ENCODE measurements around the gene FAM174C. TPM values are rescaled to one million over a fixed set of nuclear protein-coding genes. Genes with fewer than 3 reads are reported as not detected.
A peak's percentile ranks its signal among the peaks of the same experiment; 100 is the strongest.

FAM174C gene
- total and polyA plus RNA-seq, 10 of the 15 experiments (the other 5 are each of a cell fraction or from before 2014, with no cell fraction given), result 0.89 to 94.6 (median 43.6) TPM

GRCh38 chr19:1261538-1261797 is 13.9 kb upstream of the FAM174C start:
- in situ Hi-C loops (cut with MboI), result loop anchor here (10.0 kb wide), 1 partner anchor 823 kb away; no protein-coding TSS in a partner anchor
- Histone ChIP-seq H3K36me3 (ENCODE audit: control insufficient read depth in 2 of 2, insufficient read depth in 2 of 2, low read length in 1 of 2) (peaks cover 0 to 7% of the 10 kb centered on the region in 2 experiments; a peak in 3 of 4 replicates), H2AFZ (ENCODE audit: control insufficient read depth, low read depth, low read length) (no peak overlapping the region; the same call in 1 of the 2 replicates), H4K20me1 (ENCODE audit: control insufficient read depth, insufficient read depth) (no peaks in the 10 kb centered on the region), H3K27me3 (replicated peaks in 1 of 2; ENCODE audit: control insufficient read depth in 2 of 2, insufficient read depth in 2 of 2, low read length in 1 of 2) (no peaks in the 10 kb centered on the region), H3K4me2 (ENCODE audit: control insufficient read depth, insufficient read depth) (peak overlapping the region; percentile 97), H3K27ac (ENCODE audit: control insufficient read depth, insufficient read depth) (peak overlapping the region; percentile 91), H3K4me1 (ENCODE audit: control insufficient read depth, insufficient read depth, low read length) (peaks cover 58% of the 10 kb centered on the region), H3K4me3 (peak overlapping the region; percentile 92), H3K9me3 (replicated peaks; ENCODE audit: control insufficient read depth, insufficient read depth, low read length) (no peaks in the 10 kb centered on the region), H3K79me2 (ENCODE audit: control insufficient read depth, insufficient read depth, low read length) (peaks cover 35% of the 10 kb centered on the region), H3K9ac (ENCODE audit: control insufficient read depth, insufficient read depth, low read length) (peak overlapping the region; percentile 77)
- POLR2A ChIA-PET, result interaction anchor here (0.8 to 3.6 kb wide), 4 partner anchors 9 to 14 kb away, joined by 4 to 29 read pairs (median 7); partner anchors contain the start of gene FAM174C
- CTCF ChIA-PET, result interaction anchor here (1.5 to 2.5 kb wide), 2 partner anchors 8 to 17 kb away, joined by 11 to 16 read pairs; no protein-coding TSS in a partner anchor
- intact Hi-C loops (cut with micrococcal nuclease; ENCODE audit: unreplicated experiment), result no loop called here
- no peak for DNase-seq (ENCODE audit: low read depth, low spot score)
- under 1% methylated on average over 14 of the region's 14 CpGs for WGBS (ENCODE audit: insufficient coverage, insufficient replicate concordance, low lambda C conversion rate, missing lambda C conversion rate)
- ATAC-seq, result no peak
- FAIRE-seq, result no peak
- SMC1A ChIA-PET (ENCODE audit: uncharacterized antibody, unreplicated experiment), result interaction anchor here (1.0 to 1.8 kb wide), 3 partner anchors 8 to 213 kb away, joined by 3 to 6 read pairs (median 5); no protein-coding TSS in a partner anchor
- BruUV-seq (replicated peaks), result no TSS peak
- RAD21 ChIA-PET (ENCODE audit: unreplicated experiment), result interaction anchor here (3.8 kb wide), 1 partner anchor 17 kb away, joined by 24 read pairs; no protein-coding TSS in a partner anchor
- TF ChIP-seq ATF7 (IDR thresholded peaks at IDR 0.05; ENCODE audit: low read depth) (0 out of 2 replicates have a peak, but pooled peaks have one; percentile 10), TCF12 (IDR thresholded peaks at IDR 0.05; ENCODE audit: low read depth, low read length) (no peak), MLLT1 (IDR thresholded peaks at IDR 0.05) (peak; percentile 89), CTCF (IDR thresholded peaks at IDR 0.05 in 2 of 3, conservative IDR thresholded peaks at IDR 0.05 in 1 of 3; ENCODE audit: control insufficient read depth in 2 of 3, extremely low read depth in 1 of 3, insufficient read depth in 1 of 3, low read depth in 3 of 3, low read length in 3 of 3) (peak in 1 of 3 experiments; percentile 21; a peak in 1 of 6 replicates), NBN (IDR thresholded peaks at IDR 0.05) (peak; percentile 75; the same call in 1 of the 2 replicates), ASH2L (IDR thresholded peaks at IDR 0.05; ENCODE audit: borderline replicate concordance, low read depth) (no peak), PRDM15 (CRISPR knock-in tag; IDR thresholded peaks at IDR 0.05) (no peak)

Data from GM12878 (cell line).